H9 (cell line): ENCODE data around the gene FNDC1. TPM values are rescaled to one million over a fixed set of nuclear protein-coding genes. Genes with fewer than 3 reads are reported as not detected.

ENCODE experiments used
- DNase-seq: peaks from one replicate; pipeline ENCODE4 v3.0.0-alpha.2; 2017
- H2AFZ ChIP-seq: one replicate; pipeline ENCODE4 v1.6.1; 2013; ENCODE audit warnings: mild to moderate bottlenecking, low read length, control low read depth, moderate library complexity
- H2AK5ac ChIP-seq: 2 replicates; pipeline ENCODE4 v1.6.1; 2013; ENCODE audit warnings: low read length, control low read depth, mixed read lengths; ENCODE audit not compliant: insufficient read length
- H2BK120ac ChIP-seq: one replicate; pipeline ENCODE4 v1.6.1; 2013; ENCODE audit warnings: low read depth, mild to moderate bottlenecking, low read length, control low read depth, inconsistent platforms; ENCODE audit not compliant: poor library complexity, severe bottlenecking
- H2BK12ac ChIP-seq: 2 replicates; pipeline ENCODE4 v1.6.1; 2013; ENCODE audit warnings: low read length, control low read depth, mixed read lengths, low read depth; ENCODE audit not compliant: insufficient read length
- H2BK15ac ChIP-seq: 2 replicates; pipeline ENCODE4 v1.6.1; 2013; ENCODE audit warnings: low read depth, low read length, control low read depth
- H2BK20ac ChIP-seq: one replicate; pipeline ENCODE4 v1.6.1; 2013; ENCODE audit warnings: low read depth, mild to moderate bottlenecking, low read length, control low read depth, inconsistent platforms; ENCODE audit not compliant: poor library complexity, severe bottlenecking
- H2BK5ac ChIP-seq: 2 replicates; pipeline ENCODE4 v1.6.1; 2013; ENCODE audit warnings: low read length, control low read depth, mixed read lengths; ENCODE audit not compliant: insufficient read length
- H3K14ac ChIP-seq: 2 replicates; pipeline ENCODE4 v1.6.1; 2013; ENCODE audit warnings: low read length, control low read depth; ENCODE audit not compliant: insufficient read depth
- H3K18ac ChIP-seq: 2 replicates; pipeline ENCODE4 v1.6.1; 2013; ENCODE audit warnings: low read depth, mild to moderate bottlenecking, mixed read lengths, low read length, control low read depth; ENCODE audit not compliant: insufficient read length
- H3K23ac ChIP-seq: 2 replicates; pipeline ENCODE4 v1.6.1; 2013; ENCODE audit warnings: low read length, control low read depth, mixed read lengths, low read depth; ENCODE audit not compliant: insufficient read length
- H3K23me2 ChIP-seq: 2 replicates; pipeline ENCODE4 v1.6.1; 2013; ENCODE audit warnings: low read depth, mild to moderate bottlenecking, mixed read lengths, low read length, control low read depth; ENCODE audit not compliant: insufficient read length, poor library complexity, severe bottlenecking
- H3K27ac ChIP-seq: 2 replicates; pipeline ENCODE4 v1.5.1; 2013; ENCODE audit warnings: low read length, control low read depth, mixed read lengths, low read depth; ENCODE audit not compliant: insufficient read length
- H3K27me3 ChIP-seq: 2 replicates; pipeline ENCODE4 v1.6.1; 2013; ENCODE audit warnings: low read length, control low read depth, inconsistent platforms; ENCODE audit not compliant: insufficient read depth
- H3K4ac ChIP-seq: 2 replicates; pipeline ENCODE4 v1.6.1; 2013; ENCODE audit warnings: low read depth, mild to moderate bottlenecking, control low read depth, inconsistent platforms, low read length, moderate library complexity
- H3K4me1 ChIP-seq: 2 replicates; pipeline ENCODE4 v1.6.1; 2013; ENCODE audit warnings: low read length, control low read depth, inconsistent platforms; ENCODE audit not compliant: insufficient read depth
- H3K4me2 ChIP-seq: 2 replicates; pipeline ENCODE4 v1.6.1; 2013; ENCODE audit warnings: low read length, control low read depth, mixed read lengths; ENCODE audit not compliant: insufficient read length, insufficient read depth
- H3K56ac ChIP-seq: 2 replicates; pipeline ENCODE4 v1.6.1; 2013; ENCODE audit warnings: low read depth, mild to moderate bottlenecking, mixed read lengths, low read length, control low read depth; ENCODE audit not compliant: insufficient read length
- H3K79me1 ChIP-seq: 2 replicates; pipeline ENCODE4 v1.6.1; 2013; ENCODE audit warnings: low read depth, mild to moderate bottlenecking, moderate library complexity, low read length, control low read depth, inconsistent platforms; ENCODE audit not compliant: insufficient read depth, poor library complexity, severe bottlenecking
- H3K79me2 ChIP-seq: 2 replicates; pipeline ENCODE4 v1.6.1; 2013; ENCODE audit warnings: low read length, control low read depth, inconsistent platforms; ENCODE audit not compliant: insufficient read depth
- H3K9ac ChIP-seq: 2 replicates; pipeline ENCODE4 v1.6.1; 2013; ENCODE audit warnings: low read length, control low read depth, mixed read lengths; ENCODE audit not compliant: insufficient read length; ENCODE audit errors: extremely low read depth
- H3K9me3 ChIP-seq: one replicate; pipeline ENCODE4 v1.6.1; 2013; ENCODE audit warnings: low read depth, low read length, inconsistent platforms; ENCODE audit not compliant: control insufficient read depth
- H3T11ph ChIP-seq: one replicate; pipeline ENCODE4 v1.6.1; 2013; ENCODE audit warnings: mild to moderate bottlenecking, low read length, control low read depth, inconsistent platforms
- H4K20me1 ChIP-seq: one replicate; pipeline ENCODE4 v1.6.1; 2013; ENCODE audit not compliant: control insufficient read depth, insufficient read length, insufficient read depth
- H4K5ac ChIP-seq: 2 replicates; pipeline ENCODE4 v1.6.1; 2013; ENCODE audit warnings: low read depth, mild to moderate bottlenecking, mixed read lengths, low read length, control low read depth; ENCODE audit not compliant: insufficient read length
- H4K8ac ChIP-seq: replicated peaks from 2 replicates; pipeline ENCODE4 v1.6.1; 2013; ENCODE audit warnings: low read length, control low read depth, mixed read lengths, low read depth; ENCODE audit not compliant: insufficient read length
- H4K91ac ChIP-seq: 2 replicates; pipeline ENCODE4 v1.6.1; 2013; ENCODE audit warnings: low read depth, mild to moderate bottlenecking, moderate library complexity, mixed read lengths, low read length, control low read depth; ENCODE audit not compliant: insufficient read length
- H3K27ac Mint-ChIP-seq, 3 experiments: 2 replicates in 2 of 3; 3 replicates in 1 of 3; pipeline ENCODE4 v1.8.0; 2020 to 2021; ENCODE audit warnings: mixed read lengths in 3 of 3, mild to moderate bottlenecking in 1 of 3, moderate library complexity in 1 of 3
- H3K27me3 Mint-ChIP-seq: 2 replicates; pipeline ENCODE4 v1.8.0; 2021; ENCODE audit warnings: low read depth, mild to moderate bottlenecking, moderate library complexity, mixed read lengths
- H3K36me3 Mint-ChIP-seq, 3 experiments: 2 replicates in 2 of 3; 3 replicates in 1 of 3; pipeline ENCODE4 v1.8.0; 2020 to 2021; ENCODE audit warnings: low read depth in 3 of 3, mixed read lengths in 3 of 3; ENCODE audit not compliant: insufficient read depth in 1 of 3
- H3K4me1 Mint-ChIP-seq, 2 experiments: 2 replicates each; pipeline ENCODE4 v1.8.0; 2020; ENCODE audit warnings: mixed read lengths in 2 of 2
- H3K4me3 Mint-ChIP-seq, 2 experiments: 2 replicates in 1 of 2; 3 replicates in 1 of 2; pipeline ENCODE4 v1.8.0; 2020 to 2021; ENCODE audit warnings: mild to moderate bottlenecking in 2 of 2, mixed read lengths in 2 of 2, moderate library complexity in 1 of 2
- H3K9me3 Mint-ChIP-seq, 2 experiments: 2 replicates in 1 of 2; 3 replicates in 1 of 2; pipeline ENCODE4 v1.8.0; 2020; ENCODE audit warnings: mild to moderate bottlenecking in 2 of 2, mixed read lengths in 2 of 2, moderate library complexity in 1 of 2
- WGBS: extraction: QIAGEN DNeasy Blood & Tissue Kit; methylation state at CpG from one replicate; pipeline ENCODE4 v1.1.7; 2013; ENCODE audit warnings: missing lambda C conversion rate, low lambda C conversion rate, mixed read lengths; ENCODE audit not compliant: insufficient read length; ENCODE audit errors: extremely low coverage; 5-methylcytosine and 5-hydroxymethylcytosine counted together
- total RNA-seq: library from RNA; stranded (reverse); gene quantifications from 2 replicates; pipeline ENCODE4 v1.2.1, GENCODE V29; 2021
- TF ChIP-seq, protein P1 (sequence below): fragments of 200-600 bp; sonication (generic); conservative IDR thresholded peaks from 3 replicates; pipeline ENCODE4 v1.8.0; 2021; ENCODE audit warnings: antibody characterized with exemption, mild to moderate bottlenecking

The FNDC1 gene
- total RNA-seq, 1 experiment from 2014 or later = 0.24 TPM

DNA sequence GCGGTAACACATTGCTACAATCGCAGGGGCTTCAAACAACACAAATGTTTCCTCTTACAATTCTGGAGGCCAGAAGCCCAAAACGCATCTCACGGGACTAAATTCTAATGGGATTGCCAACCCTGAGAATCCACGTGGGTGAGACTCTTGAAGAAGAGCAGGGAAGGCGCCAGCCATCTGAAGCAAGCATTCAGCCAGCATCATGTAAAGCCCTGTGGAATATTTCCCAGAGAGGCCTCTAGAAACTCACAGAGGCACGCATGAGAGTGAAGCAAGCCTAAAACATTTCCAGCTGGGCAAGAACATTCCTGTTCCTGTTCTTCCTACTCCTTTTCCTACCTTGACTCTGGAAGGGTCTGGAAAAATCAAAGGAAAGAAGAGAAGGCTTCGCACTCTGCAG is 19.6 kb upstream of the FNDC1 start:
- no peak overlapping the region for H3K18ac ChIP-seq
- H2BK20ac ChIP-seq = no peak overlapping the region
- no peak overlapping the region for H2BK120ac ChIP-seq
- H2BK5ac ChIP-seq = no peak overlapping the region
- no peaks in the 10 kb centered on the region for H3K23me2 ChIP-seq
- no peak overlapping the region for H3K14ac ChIP-seq
- no peak for DNase-seq
- no peaks in the 10 kb centered on the region for H3K79me1 ChIP-seq
- no peak overlapping the region for H3K56ac ChIP-seq
- no peak overlapping the region for H3K23ac ChIP-seq
- H3K27me3 ChIP-seq = no peaks in the 10 kb centered on the region
- H3K4me2 ChIP-seq = no peak overlapping the region
- WGBS = no CpG with 5 or more reads among the region's 8 CpGs
- Mint-ChIP-seq H3K27ac (no peak overlapping the region), H3K9me3 (no peaks in the 10 kb centered on the region), H3K4me1 (no peaks in the 10 kb centered on the region), H3K4me3 (no peak overlapping the region), H3K36me3 (no peaks in the 10 kb centered on the region), H3K27me3 (peaks cover 8% of the 10 kb centered on the region)
- no peak overlapping the region for H2AFZ ChIP-seq
- no peak overlapping the region for H3T11ph ChIP-seq
- H3K27ac ChIP-seq = no peak overlapping the region
- no peaks in the 10 kb centered on the region for H4K20me1 ChIP-seq
- no peak overlapping the region for H2BK12ac ChIP-seq
- H4K91ac ChIP-seq = no peak overlapping the region
- no peak overlapping the region for H4K8ac ChIP-seq
- no peaks in the 10 kb centered on the region for H3K9me3 ChIP-seq
- no peak overlapping the region for H4K5ac ChIP-seq
- no peak overlapping the region for H3K4ac ChIP-seq
- no peaks in the 10 kb centered on the region for H3K79me2 ChIP-seq
- TF ChIP-seq, protein P1, sequence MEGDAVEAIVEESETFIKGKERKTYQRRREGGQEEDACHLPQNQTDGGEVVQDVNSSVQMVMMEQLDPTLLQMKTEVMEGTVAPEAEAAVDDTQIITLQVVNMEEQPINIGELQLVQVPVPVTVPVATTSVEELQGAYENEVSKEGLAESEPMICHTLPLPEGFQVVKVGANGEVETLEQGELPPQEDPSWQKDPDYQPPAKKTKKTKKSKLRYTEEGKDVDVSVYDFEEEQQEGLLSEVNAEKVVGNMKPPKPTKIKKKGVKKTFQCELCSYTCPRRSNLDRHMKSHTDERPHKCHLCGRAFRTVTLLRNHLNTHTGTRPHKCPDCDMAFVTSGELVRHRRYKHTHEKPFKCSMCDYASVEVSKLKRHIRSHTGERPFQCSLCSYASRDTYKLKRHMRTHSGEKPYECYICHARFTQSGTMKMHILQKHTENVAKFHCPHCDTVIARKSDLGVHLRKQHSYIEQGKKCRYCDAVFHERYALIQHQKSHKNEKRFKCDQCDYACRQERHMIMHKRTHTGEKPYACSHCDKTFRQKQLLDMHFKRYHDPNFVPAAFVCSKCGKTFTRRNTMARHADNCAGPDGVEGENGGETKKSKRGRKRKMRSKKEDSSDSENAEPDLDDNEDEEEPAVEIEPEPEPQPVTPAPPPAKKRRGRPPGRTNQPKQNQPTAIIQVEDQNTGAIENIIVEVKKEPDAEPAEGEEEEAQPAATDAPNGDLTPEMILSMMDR = no peak
- no peak overlapping the region for H2BK15ac ChIP-seq
- no peak overlapping the region for H3K9ac ChIP-seq
- no peak overlapping the region for H2AK5ac ChIP-seq
- H3K4me1 ChIP-seq = no peaks in the 10 kb centered on the region
